ENCODE results near the gene SMCHD1.

Gene SMCHD1

DNA sequence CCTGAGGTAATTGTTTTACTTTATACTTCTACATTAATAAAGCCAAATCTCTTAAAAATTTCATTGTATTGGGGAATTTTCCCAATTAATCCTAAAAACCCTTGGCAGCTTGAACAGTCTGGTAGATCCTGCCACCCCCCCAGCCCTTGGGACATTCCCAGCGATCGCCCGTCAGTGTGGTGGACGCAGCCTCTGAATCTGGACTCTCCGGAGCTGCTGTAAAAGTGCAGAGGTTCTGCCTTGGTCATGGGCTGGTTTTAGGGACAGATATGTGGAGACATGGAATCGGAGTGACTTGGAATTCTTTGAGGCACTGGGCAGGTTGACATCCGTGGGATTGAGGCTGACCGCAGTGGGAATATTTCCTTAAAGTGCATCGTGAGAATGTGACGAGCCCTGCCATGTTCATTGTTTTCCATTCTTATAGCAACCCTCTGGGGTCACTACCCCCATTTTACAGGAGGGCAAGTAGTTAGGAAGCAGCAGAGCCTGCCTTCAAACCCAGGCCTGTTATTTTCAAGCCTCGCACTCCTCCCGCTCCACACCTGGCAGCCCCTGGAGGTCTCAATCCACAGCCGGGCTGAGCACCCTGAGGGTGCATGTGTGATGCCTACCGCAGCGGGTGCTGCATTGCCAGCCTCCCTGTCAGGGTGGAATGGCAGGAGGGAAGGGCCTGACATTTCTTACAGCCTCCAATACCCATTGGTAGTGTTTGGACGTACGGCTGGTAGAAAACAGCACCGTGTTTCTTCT is 197.8 kb downstream of the SMCHD1 start:
- no peak for DNase-seq (ENCODE audit: low read depth in 2 of 2)

DNA sequence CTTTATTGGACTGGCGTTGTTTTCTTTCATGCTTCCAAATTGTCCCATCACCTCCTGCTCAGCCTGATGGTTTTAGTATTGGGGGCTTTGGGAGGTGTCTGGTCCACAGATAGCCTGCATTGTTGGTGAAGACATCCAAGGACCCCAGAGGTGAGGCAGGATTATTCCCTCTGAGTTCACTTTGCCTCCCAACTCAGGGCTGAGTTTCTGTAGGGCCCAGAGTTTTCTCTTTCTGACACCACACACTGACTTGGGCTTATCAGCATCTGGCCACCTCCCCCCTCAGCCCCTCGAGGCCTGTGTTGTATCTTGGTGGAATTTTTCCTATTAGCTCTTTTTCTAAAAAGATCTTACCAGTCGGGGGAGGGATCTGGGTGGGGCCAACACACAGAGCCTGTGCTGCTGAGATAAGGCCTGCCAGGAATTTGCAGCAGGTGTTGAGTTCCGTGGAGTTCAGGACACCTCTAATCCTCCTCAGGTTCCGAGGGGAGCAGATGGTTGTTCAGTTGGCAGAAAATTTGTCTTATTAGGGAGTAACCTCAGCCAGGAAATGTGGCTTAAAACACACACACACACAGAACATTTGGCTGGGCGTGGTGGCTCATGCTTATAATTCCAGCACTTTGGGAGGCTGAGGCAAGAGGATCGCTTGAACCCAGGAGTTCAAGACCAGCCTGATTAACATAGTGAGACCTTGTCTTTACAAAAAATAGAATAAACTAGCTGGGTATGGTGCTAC is 198.6 kb downstream of the SMCHD1 start:
- no peak for DNase-seq (ENCODE audit: low read depth in 2 of 2)
